ENCODE measurements around the gene PISD.

GRCh38 chr22:31613286-31613903, 48.6 kb downstream of the PISD start:
- no peak for TF ChIP-seq CTCF (IDR thresholded peaks at IDR 0.05; ENCODE audit: low read length)
- TF ChIP-seq EZH2 (IDR thresholded peaks at IDR 0.05; ENCODE audit: borderline replicate concordance, low read length), result no peak
